ENCODE results near the gene UNCX. TPM values are rescaled to one million over a fixed set of nuclear protein-coding genes. Genes with fewer than 3 reads are reported as not detected.

Gene UNCX
- total and polyA plus RNA-seq, 2 of the 8 experiments (the other 6 are each of a cell fraction or from before 2014, with no cell fraction given) = not detected

GRCh38 chr7:1236132-1236661 is 3.5 kb downstream of the UNCX start:
- H3K9me3 ChIP-seq (ENCODE audit: insufficient read depth in 2 of 2, low read depth in 1 of 2, low read length in 1 of 2) = no peaks in the 10 kb centered on the region
- no peak overlapping the region for H2BK5ac ChIP-seq (ENCODE audit: low read depth, low read length)
- no peak overlapping the region for H2AFZ ChIP-seq (ENCODE audit: low read length)
- no peak overlapping the region for H2BK15ac ChIP-seq (ENCODE audit: low read length)
- no peak overlapping the region for H2AK5ac ChIP-seq (ENCODE audit: low read depth, low read length)
- H2BK12ac ChIP-seq (ENCODE audit: low read depth, low read length) = no peak overlapping the region
- H3K14ac ChIP-seq (ENCODE audit: insufficient read length) = no peak overlapping the region
- H3K23ac ChIP-seq (ENCODE audit: insufficient read length) = no peak overlapping the region
- H4K5ac ChIP-seq (ENCODE audit: insufficient read length, low read depth, low read length) = no peak overlapping the region
- H4K91ac ChIP-seq (replicated peaks; ENCODE audit: insufficient read length, low read length) = no peak overlapping the region
- no peak overlapping the region for H4K8ac ChIP-seq (ENCODE audit: extremely low read depth, insufficient read depth, low read length)
- H3K4ac ChIP-seq (replicated peaks; ENCODE audit: insufficient read length, low read depth, low read length) = no peak overlapping the region
- no peaks in the 10 kb centered on the region for H3K79me2 ChIP-seq (ENCODE audit: control insufficient read depth in 1 of 2, insufficient read depth in 2 of 2, low read length in 2 of 2)
- no peak overlapping the region for H3K56ac ChIP-seq (replicated peaks; ENCODE audit: insufficient read length, low read depth, low read length)
- H3K36me3 ChIP-seq (ENCODE audit: control insufficient read depth in 2 of 4, insufficient read depth in 4 of 4, low read length in 3 of 4) = peaks cover 0 to 26% (median 0%) of the 10 kb centered on the region in 4 experiments; a peak in 1 of 8 replicates
- 2% methylated on average over 59 of the region's 87 CpGs; no CpG with 5 or more reads in 1 of the 2 experiments for WGBS, 2 experiments (ENCODE audit: extremely low coverage in 1 of 2, insufficient coverage in 1 of 2, insufficient read length in 1 of 2, insufficient replicate concordance in 2 of 2, low coverage in 1 of 2, low lambda C conversion rate in 2 of 2, missing lambda C conversion rate in 1 of 2)
- ChIA-PET POLR2A (ENCODE audit: partially characterized antibody) (interaction anchor here (0.9 to 3.4 kb wide), 4 partner anchors 8 to 12 kb away, joined by 3 to 14 read pairs (median 8); no protein-coding TSS in a partner anchor), CTCF (ENCODE audit: partially characterized antibody) (interaction anchor here (1.1 to 1.8 kb wide), 2 partner anchors 9 kb away, joined by 3 to 7 read pairs; no protein-coding TSS in a partner anchor)
- no peaks in the 10 kb centered on the region for H3K79me1 ChIP-seq (ENCODE audit: low read depth, low read length)
- H2BK120ac ChIP-seq (replicated peaks; ENCODE audit: low read depth, low read length) = no peak overlapping the region
- H3K4me1 ChIP-seq (replicated peaks in 1 of 4; ENCODE audit: control insufficient read depth in 3 of 4, insufficient read depth in 4 of 4, low read length in 3 of 4) = peaks cover 2 to 39% (median 22%) of the 10 kb centered on the region in 4 experiments
- no peak overlapping the region; a peak in 1 of 8 replicates for H3K4me3 ChIP-seq (ENCODE audit: extremely low read depth in 1 of 4, insufficient read depth in 2 of 4, low read depth in 3 of 4, low read length in 4 of 4)
- FAIRE-seq (no peak), DNase-seq (ENCODE audit: low read depth in 1 of 2, low spot score in 2 of 2) (no peak)
- H2BK20ac ChIP-seq (ENCODE audit: low read length) = no peak overlapping the region
- peaks cover 15 to 23% of the 10 kb centered on the region in 2 experiments for H4K20me1 ChIP-seq (replicated peaks in 1 of 2; ENCODE audit: control insufficient read depth in 1 of 2, insufficient read depth in 2 of 2, low read length in 2 of 2)
- H3K23me2 ChIP-seq (ENCODE audit: low read depth, low read length) = peaks cover 4% of the 10 kb centered on the region; the same call in 1 of the 2 replicates
- no peak overlapping the region for H3K18ac ChIP-seq (ENCODE audit: extremely low read depth, low read length)
- peak overlapping the region; percentile 47 to 54; a peak in 3 of 4 replicates for H3K4me2 ChIP-seq (ENCODE audit: insufficient read depth in 1 of 2, low read depth in 2 of 2, low read length in 2 of 2)
- H3K27me3 ChIP-seq (replicated peaks in 1 of 4; ENCODE audit: control insufficient read depth in 3 of 4, extremely low read depth in 1 of 4, insufficient read depth in 3 of 4, low read length in 3 of 4) = peaks cover 95 to 99% (median 98%) of the 10 kb centered on the region in 4 experiments
- H3K9ac ChIP-seq (replicated peaks in 1 of 4; ENCODE audit: extremely low read depth in 1 of 4, low read depth in 3 of 4, low read length in 3 of 4) = peak overlapping the region in 1 of 4 experiments; percentile 34; a peak in 1 of 7 replicates
- H3K27ac ChIP-seq (ENCODE audit: low read depth, low read length) = no peak overlapping the region
- 0 out of 2 replicates have a peak, but pooled peaks have one; percentile 7 for TF ChIP-seq GABPA (IDR thresholded peaks at IDR 0.05; ENCODE audit: borderline replicate concordance, insufficient read depth, low read length)
- no peak for TF ChIP-seq TAF7 (optimal IDR thresholded peaks at IDR 0.05; ENCODE audit: borderline replicate concordance, low read depth, low read length)
- no peak for TF ChIP-seq SIN3A (conservative IDR thresholded peaks at IDR 0.05 in 1 of 2, IDR thresholded peaks at IDR 0.05 in 1 of 2; ENCODE audit: low read depth in 1 of 2, low read length in 2 of 2)
- no peak for TF ChIP-seq E2F6 (IDR thresholded peaks at IDR 0.05)
- no peak for TF ChIP-seq RXRA (IDR thresholded peaks at IDR 0.05; ENCODE audit: insufficient read depth, low read depth, low read length)
- TF ChIP-seq SRF (IDR thresholded peaks at IDR 0.05; ENCODE audit: low read depth, low read length) = no peak
- TF ChIP-seq HDAC6 (IDR thresholded peaks at IDR 0.05; ENCODE audit: low read depth, low read length) = no peak
- peak; percentile 80 for TF ChIP-seq CTBP2 (IDR thresholded peaks at IDR 0.05; ENCODE audit: borderline replicate concordance, insufficient read depth, insufficient read length, low read length)
- TF ChIP-seq, protein P1, sequence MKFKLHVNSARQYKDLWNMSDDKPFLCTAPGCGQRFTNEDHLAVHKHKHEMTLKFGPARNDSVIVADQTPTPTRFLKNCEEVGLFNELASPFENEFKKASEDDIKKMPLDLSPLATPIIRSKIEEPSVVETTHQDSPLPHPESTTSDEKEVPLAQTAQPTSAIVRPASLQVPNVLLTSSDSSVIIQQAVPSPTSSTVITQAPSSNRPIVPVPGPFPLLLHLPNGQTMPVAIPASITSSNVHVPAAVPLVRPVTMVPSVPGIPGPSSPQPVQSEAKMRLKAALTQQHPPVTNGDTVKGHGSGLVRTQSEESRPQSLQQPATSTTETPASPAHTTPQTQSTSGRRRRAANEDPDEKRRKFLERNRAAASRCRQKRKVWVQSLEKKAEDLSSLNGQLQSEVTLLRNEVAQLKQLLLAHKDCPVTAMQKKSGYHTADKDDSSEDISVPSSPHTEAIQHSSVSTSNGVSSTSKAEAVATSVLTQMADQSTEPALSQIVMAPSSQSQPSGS (IDR thresholded peaks at IDR 0.05; ENCODE audit: low read length) = no peak
